Fibroblast of lung (primary cell): ENCODE data around the gene DNAJC1. TPM values are rescaled to one million over a fixed set of nuclear protein-coding genes. Genes with fewer than 3 reads are reported as not detected.
A peak's percentile ranks its signal among the peaks of the same experiment; 100 is the strongest.

Experiments
- DNase-seq, 2 donors: peaks; one replicate each; pipeline versions ENCODE4 v3.0.0 to v3.0.0-alpha.2; 2010; ENCODE audit warnings: low read depth in 2 of 2
- H2AFZ ChIP-seq: 2 replicates; pipeline ENCODE4 v1.5.1; 2012; ENCODE audit warnings: low read length, control low read depth, inconsistent platforms
- H3K27ac ChIP-seq: 2 replicates; pipeline ENCODE4 v1.5.1; 2011; ENCODE audit warnings: low read length, control low read depth; ENCODE audit not compliant: insufficient read depth
- H3K27me3 ChIP-seq: 2 replicates; pipeline ENCODE4 v1.5.1; 2011; ENCODE audit warnings: mild to moderate bottlenecking, low read length; ENCODE audit not compliant: control insufficient read depth, insufficient read depth
- H3K36me3 ChIP-seq: 2 replicates; pipeline ENCODE4 v1.5.1; 2011; ENCODE audit warnings: low read length; ENCODE audit not compliant: control insufficient read depth, insufficient read depth
- H3K4me1 ChIP-seq: 2 replicates; pipeline ENCODE4 v1.5.1; 2011; ENCODE audit warnings: low read length; ENCODE audit not compliant: control insufficient read depth, insufficient read depth; ENCODE audit errors: extremely low read depth
- H3K4me2 ChIP-seq: 2 replicates; pipeline ENCODE4 v1.5.1; 2011; ENCODE audit warnings: low read length, control low read depth; ENCODE audit not compliant: insufficient read depth; ENCODE audit errors: extremely low read depth
- H3K4me3 ChIP-seq, 4 experiments: fragments of 200-600 bp in 1 of 4; sonication (generic) in 1 of 4; replicated peaks in 1 of 4; 2 replicates each; pipeline ENCODE4 v1.5.1; 2011 to 2016; ENCODE audit warnings: low read length in 4 of 4, low read depth in 3 of 4, mild to moderate bottlenecking in 3 of 4, control low read depth in 2 of 4, inconsistent platforms in 1 of 4, mixed read lengths in 1 of 4; ENCODE audit not compliant: insufficient read depth in 1 of 4; ENCODE audit errors: control extremely low read depth in 1 of 4
- H3K79me2 ChIP-seq: 2 replicates; pipeline ENCODE4 v1.5.1; 2012; ENCODE audit warnings: mild to moderate bottlenecking, low read length, inconsistent platforms; ENCODE audit not compliant: control insufficient read depth, insufficient read depth
- H3K9ac ChIP-seq: 2 replicates; pipeline ENCODE4 v1.5.1; 2011; ENCODE audit warnings: mild to moderate bottlenecking, low read length, control low read depth; ENCODE audit not compliant: insufficient read depth
- H3K9me3 ChIP-seq: 2 replicates; pipeline ENCODE4 v1.5.1; 2012; ENCODE audit warnings: low read depth, low read length; ENCODE audit not compliant: control insufficient read depth, insufficient read depth
- H4K20me1 ChIP-seq: 2 replicates; pipeline ENCODE4 v1.5.1; 2011; ENCODE audit warnings: low read length; ENCODE audit not compliant: control insufficient read depth, insufficient read depth; ENCODE audit errors: extremely low read depth
- CTCF ChIP-seq, 2 donors: IDR thresholded peaks in 1 of 2; conservative IDR thresholded peaks in 1 of 2; 1 replicate in 1 of 2; 2 replicates in 1 of 2; pipeline ENCODE4 v1.5.1; 2011 to 2012; ENCODE audit warnings: low read length in 2 of 2, control low read depth in 1 of 2, inconsistent platforms in 1 of 2, low read depth in 1 of 2, mild to moderate bottlenecking in 1 of 2
- EZH2 ChIP-seq: IDR thresholded peaks from 2 replicates; pipeline ENCODE4 v1.5.1; 2012; ENCODE audit warnings: low read length, control low read depth, mild to moderate bottlenecking; ENCODE audit errors: missing control alignments
- polyA plus RNA-seq, 2 donors: library from polyadenylated mRNA; depleted of rRNA in 1 of 2; stranded (reverse) in 1 of 2; unstranded in 1 of 2; fragments of >200 nt; gene quantifications; 2 replicates each; pipeline ENCODE4 v1.2.1, GENCODE V29; 2011 to 2012; ENCODE audit warnings: missing spikeins in 1 of 2
- total RNA-seq: library from RNA; depleted of rRNA; stranded (reverse); fragments of >200 nt; gene quantifications from 2 replicates; pipeline ENCODE4 v1.2.1, GENCODE V29; 2014

Gene DNAJC1
- total and polyA plus RNA-seq, 2 donors (not counting 1 experiment from before 2014, with no cell fraction given) = 27.7 to 46.2 TPM

GRCh38 chr10:21935439-21936023, 68.0 kb downstream of the DNAJC1 start:
- H3K79me2 ChIP-seq = no peaks in the 10 kb centered on the region
- no peak overlapping the region for H2AFZ ChIP-seq
- no peak overlapping the region for H3K27ac ChIP-seq
- H3K9me3 ChIP-seq = no peaks in the 10 kb centered on the region
- no peak overlapping the region for H3K9ac ChIP-seq
- no peak for TF ChIP-seq EZH2
- TF ChIP-seq CTCF (conservative IDR thresholded peaks at IDR 0.05 in 1 of 2, IDR thresholded peaks at IDR 0.05 in 1 of 2; ENCODE audit: low read depth in 1 of 2, low read length in 2 of 2) = no peak
- H3K27me3 ChIP-seq = no peaks in the 10 kb centered on the region
- no peaks in the 10 kb centered on the region for H3K4me1 ChIP-seq
- H3K4me3 ChIP-seq = no peak overlapping the region
- H3K4me2 ChIP-seq = no peak overlapping the region
- no peak for DNase-seq
- H3K36me3 ChIP-seq = no peaks in the 10 kb centered on the region
- no peaks in the 10 kb centered on the region for H4K20me1 ChIP-seq

- Histone ChIP-seq H3K79me2 (no peaks in the 10 kb centered on the region), H3K4me3 (no peak overlapping the region), H3K4me1 (no peaks in the 10 kb centered on the region), H3K4me2 (no peak overlapping the region), H3K27me3 (no peaks in the 10 kb centered on the region), H2AFZ (no peak overlapping the region), H4K20me1 (no peaks in the 10 kb centered on the region), H3K27ac (no peak overlapping the region), H3K9me3 (no peaks in the 10 kb centered on the region), H3K36me3 (no peaks in the 10 kb centered on the region), H3K9ac (no peak overlapping the region)
- DNase-seq = peak in 1 of 2 donors; percentile 75
- TF ChIP-seq EZH2 (no peak), CTCF (conservative IDR thresholded peaks at IDR 0.05 in 1 of 2, IDR thresholded peaks at IDR 0.05 in 1 of 2; ENCODE audit: low read depth in 1 of 2, low read length in 2 of 2) (no peak)
These were observed 69.2 kb downstream of the DNAJC1 start for GRCh38 chr10:21934307-21934706.

GRCh38 chr10:21929070-21929469, 74.5 kb downstream of the DNAJC1 start:
- no peak overlapping the region for H3K4me2 ChIP-seq
- H3K79me2 ChIP-seq = no peaks in the 10 kb centered on the region
- H2AFZ ChIP-seq = no peak overlapping the region
- H3K9me3 ChIP-seq = no peaks in the 10 kb centered on the region
- peaks cover 10% of the 10 kb centered on the region for H3K4me1 ChIP-seq
- peak in 1 of 2 donors; percentile 66 for DNase-seq
- H4K20me1 ChIP-seq = no peaks in the 10 kb centered on the region
- TF ChIP-seq EZH2 (no peak), CTCF (conservative IDR thresholded peaks at IDR 0.05 in 1 of 2, IDR thresholded peaks at IDR 0.05 in 1 of 2; ENCODE audit: low read depth in 1 of 2, low read length in 2 of 2) (no peak)
- H3K9ac ChIP-seq = no peak overlapping the region
- H3K4me3 ChIP-seq = no peak overlapping the region
- H3K27ac ChIP-seq = no peak overlapping the region
- no peaks in the 10 kb centered on the region for H3K36me3 ChIP-seq
- no peaks in the 10 kb centered on the region for H3K27me3 ChIP-seq
